Skin of body (tissue), 2 donors: ENCODE measurements around the gene GAK. TPM values are rescaled to one million over a fixed set of nuclear protein-coding genes. Genes with fewer than 3 reads are reported as not detected.

Experiments
- DNase-seq: peaks from one replicate; lab custom pipeline; 2025; lab: John Stamatoyannopoulos, UW
- total RNA-seq: library from RNA; depleted of rRNA; stranded (reverse); fragments of >200 nt; gene quantifications from one replicate; pipeline ENCODE4 v1.2.3, GENCODE V29; 2014

Gene GAK
- total RNA-seq, 1 donor from 2014 or later = 45.2 TPM

GRCh38 chr4:872241-872981, 59.7 kb downstream of the GAK start:
- no peak for DNase-seq

- no peak for DNase-seq
These were observed 60.6 kb downstream of the GAK start for GRCh38 chr4:871484-871883.

- no peak for DNase-seq
These were observed 61.2 kb downstream of the GAK start for GRCh38 chr4:870951-871350.

GRCh38 chr4:869776-870175, 62.3 kb downstream of the GAK start:
- DNase-seq = no peak

GRCh38 chr4:868421-868820, 63.7 kb downstream of the GAK start:
- DNase-seq = no peak

- no peak for DNase-seq
These were observed 64.4 kb downstream of the GAK start for GRCh38 chr4:867526-868250.

GRCh38 chr4:866761-867390, 65.2 kb downstream of the GAK start:
- no peak for DNase-seq

- no peak for DNase-seq
These were observed 65.9 kb downstream of the GAK start for GRCh38 chr4:866068-866760.

GRCh38 chr4:865572-865971, 66.5 kb downstream of the GAK start:
- no peak for DNase-seq

- DNase-seq = no peak
These were observed 67.0 kb downstream of the GAK start for GRCh38 chr4:865121-865465.

GRCh38 chr4:864456-865120, 67.5 kb downstream of the GAK start:
- no peak for DNase-seq

GRCh38 chr4:860561-860960, 71.6 kb downstream of the GAK start:
- DNase-seq = no peak

GRCh38 chr4:859496-859895, 72.6 kb downstream of the GAK start:
- DNase-seq = no peak

- DNase-seq = no peak
These were observed 73.2 kb downstream of the GAK start for GRCh38 chr4:858831-859451.

- DNase-seq = no peak
These were observed 74.1 kb downstream of the GAK start for GRCh38 chr4:858041-858481.

GRCh38 chr4:857461-857860, 74.7 kb downstream of the GAK start:
- DNase-seq = no peak

GRCh38 chr4:856225-856901, 75.8 kb downstream of the GAK start:
- DNase-seq = no peak

- no peak for DNase-seq
These were observed 76.3 kb downstream of the GAK start for GRCh38 chr4:855880-856224.

- DNase-seq = no peak
These were observed 77.8 kb downstream of the GAK start for GRCh38 chr4:854356-854755.

- DNase-seq = no peak
These were observed 78.7 kb downstream of the GAK start for GRCh38 chr4:853416-853781.
